Fibroblast of villous mesenchyme (primary cell): Measurements from ENCODE around the gene ZNF180. TPM values are rescaled to one million over a fixed set of nuclear protein-coding genes. Genes with fewer than 3 reads are reported as not detected.

Experiments
- DNase-seq: peaks from one replicate; pipeline ENCODE4 v3.0.0-alpha.2; 2010; ENCODE audit warnings: low read depth
- H3K4me3 ChIP-seq: 2 replicates; pipeline ENCODE4 v1.5.1; 2011; ENCODE audit warnings: low read depth, mild to moderate bottlenecking, low read length
- CTCF ChIP-seq: IDR thresholded peaks from 2 replicates; pipeline ENCODE4 v1.5.1; 2012; ENCODE audit warnings: low read depth, mild to moderate bottlenecking, low read length; ENCODE audit not compliant: insufficient read depth
- total RNA-seq: library from RNA; depleted of rRNA; stranded (reverse); fragments of >200 nt; gene quantifications from 2 replicates; pipeline ENCODE4 v1.2.3, GENCODE V29; 2012

Gene ZNF180
- total RNA-seq, 1 donor = 9.5 TPM

- no peak for DNase-seq
- TF ChIP-seq CTCF = no peak
- H3K4me3 ChIP-seq = no peak overlapping the region
These were observed 69.4 kb downstream of the ZNF180 start for GRCh38 chr19:44430956-44431355.

Other genes with a start within 250 kb of the ZNF180 start
- 0.32 and 2.2 TPM in 2 replicates for gene ZNF233, start 240.6 kb downstream of the ZNF180 start, total RNA-seq
- gene ZNF235, start 195.5 kb downstream of the ZNF180 start, total RNA-seq = 4.8 and 8.2 TPM in 2 replicates
- gene ZNF112, start 143.8 kb downstream of the ZNF180 start, total RNA-seq = 6.4 and 8.6 TPM in 2 replicates
- gene ZNF285, start 98.9 kb downstream of the ZNF180 start, total RNA-seq = 1.6 and 3.9 TPM in 2 replicates
- gene ZNF229, start 52.0 kb downstream of the ZNF180 start, total RNA-seq = 12.6 and 13.4 TPM in 2 replicates
- gene CEACAM20, start 29.2 kb upstream of the ZNF180 start, total RNA-seq = not detected in 2 replicates
- gene IGSF23, start 113.0 kb upstream of the ZNF180 start, total RNA-seq = 0.32 and 0.43 TPM in 2 replicates
- gene PVR, start 143.4 kb upstream of the ZNF180 start, total RNA-seq = 114 and 156 TPM in 2 replicates
- gene CEACAM19, start 171.0 kb upstream of the ZNF180 start, total RNA-seq = 2.6 and 5.6 TPM in 2 replicates
- under 0.01 and 0.32 TPM in 2 replicates for gene CEACAM16, start 198.6 kb upstream of the ZNF180 start, total RNA-seq
- 8.6 and 10.0 TPM in 2 replicates for gene BCL3, start 248.2 kb upstream of the ZNF180 start, total RNA-seq